K562 (cell line): ENCODE measurements around the gene PSMC3IP. TPM values are rescaled to one million over a fixed set of nuclear protein-coding genes. Genes with fewer than 3 reads are reported as not detected.

Source experiments
- FOXA3 ChIP-seq, 2 experiments: fragments of 450-650 bp in 1 of 2; sonication (generic) in 1 of 2; formaldehyde crosslinking; IDR thresholded peaks in 1 of 2; conservative IDR thresholded peaks in 1 of 2; 2 replicates each; pipeline versions ENCODE4 v1.4.0 to v1.8.0; 2020 to 2022; ENCODE audit warnings: mild to moderate bottlenecking in 2 of 2, missing genetic modification reagents in 1 of 2
- FOXK2 ChIP-seq, 2 experiments: fragments of 450-650 bp; IDR thresholded peaks in 1 of 2; conservative IDR thresholded peaks in 1 of 2; 2 replicates each; pipeline ENCODE4 v1.6.1; 2016; ENCODE audit warnings: low read depth in 2 of 2, mild to moderate bottlenecking in 1 of 2
- GABPB1 ChIP-seq: sonication (generic); formaldehyde crosslinking; IDR thresholded peaks from 2 replicates; pipeline ENCODE4 v1.8.0; 2022; ENCODE audit warnings: mild to moderate bottlenecking, missing genetic modification reagents
- KLF16 ChIP-seq: IDR thresholded peaks from 2 replicates; pipeline ENCODE4 v1.6.1; 2016; ENCODE audit warnings: antibody characterized with exemption
- NCOA1 ChIP-seq: fragments of 450-650 bp; IDR thresholded peaks from 2 replicates; pipeline ENCODE4 v1.6.1; 2016; ENCODE audit warnings: low read depth
- NCOR1 ChIP-seq: fragments of 450-650 bp; IDR thresholded peaks from 2 replicates; pipeline ENCODE4 v1.6.1; 2016; ENCODE audit warnings: mild to moderate bottlenecking, moderate library complexity
- SMAD2 ChIP-seq: fragments of 150-350 bp; IDR thresholded peaks from 2 replicates; pipeline ENCODE4 v1.6.1; 2014; ENCODE audit warnings: low read depth, mild to moderate bottlenecking, low read length
- TRIM28 ChIP-seq: fragments of 450-650 bp; IDR thresholded peaks from 2 replicates; pipeline ENCODE4 v1.6.1; 2017
- ZBTB7A ChIP-seq: IDR thresholded peaks from 2 replicates; pipeline ENCODE4 v1.6.1; 2011; ENCODE audit warnings: low read depth, mild to moderate bottlenecking, low read length, moderate library complexity, borderline replicate concordance; ENCODE audit not compliant: control insufficient read depth
- ZNF224 ChIP-seq: sonication (generic); formaldehyde crosslinking; IDR thresholded peaks from 2 replicates; pipeline ENCODE4 v1.8.0; 2022; ENCODE audit warnings: mild to moderate bottlenecking, missing genetic modification reagents
- ZNF354B ChIP-seq: fragments of 250-450 bp; sonication (Bioruptor Pico); IDR thresholded peaks from 2 replicates; pipeline ENCODE4 v1.4.0; 2020
- ZZZ3 ChIP-seq: fragments of 450-650 bp; IDR thresholded peaks from 2 replicates; pipeline ENCODE4 v1.6.1; 2016; ENCODE audit warnings: antibody characterized with exemption, mild to moderate bottlenecking, moderate library complexity
- polyA plus RNA-seq, 8 experiments: library from polyadenylated mRNA; depleted of rRNA in 4 of 8; stranded (reverse) in 5 of 8; unstranded in 3 of 8; fragments of >200 nt; fragmentation: Nextera tagmentation in 2 of 8; fragmentation: Illumina TruSeq in 1 of 8; extraction: Ambion mirVana in 2 of 8; extraction: Trizol in 1 of 8; gene quantifications; 2 replicates each; pipeline versions ENCODE4 v1.2.1 to v1.2.3, GENCODE V29; 2011 to 2014; ENCODE audit warnings: inconsistent platforms in 1 of 8, missing spikeins in 1 of 8
- total RNA-seq, 7 experiments: library from RNA; depleted of rRNA in 6 of 7; stranded (reverse); fragments of >200 nt in 6 of 7; fragmentation: Illumina TruSeq in 2 of 7; extraction: Trizol in 2 of 7; gene quantifications; 2 replicates each; pipeline versions ENCODE4 v1.2.1 to v1.2.3, GENCODE V29; 2011 to 2021; ENCODE audit warnings: low replicate concordance in 1 of 7
- TF ChIP-seq, protein P1 (sequence below): sonication (generic); formaldehyde crosslinking; IDR thresholded peaks from 2 replicates; pipeline ENCODE4 v1.8.0; 2022; ENCODE audit warnings: missing genetic modification reagents, mild to moderate bottlenecking, borderline replicate concordance
- TF ChIP-seq, protein P2 (sequence below), 2 experiments: fragments of 450-650 bp; formaldehyde crosslinking in 1 of 2; IDR thresholded peaks; 2 replicates each; pipeline versions ENCODE4 v1.4.0 to v1.6.1; 2014 to 2020; ENCODE audit warnings: mild to moderate bottlenecking in 2 of 2, borderline replicate concordance in 1 of 2, low read depth in 1 of 2
- TF ChIP-seq, protein P3 (sequence below), 2 experiments: fragments of 150-350 bp in 1 of 2; IDR thresholded peaks; 2 replicates each; pipeline ENCODE4 v1.6.1; 2012 to 2016; ENCODE audit warnings: low read depth in 2 of 2, low read length in 2 of 2, mild to moderate bottlenecking in 1 of 2, moderate library complexity in 1 of 2

The PSMC3IP gene
- total and polyA plus RNA-seq, 9 of the 15 experiments (the other 6 are each of a cell fraction or from before 2014, with no cell fraction given), result 13.8 to 65.6 (median 32.8) TPM

DNA sequence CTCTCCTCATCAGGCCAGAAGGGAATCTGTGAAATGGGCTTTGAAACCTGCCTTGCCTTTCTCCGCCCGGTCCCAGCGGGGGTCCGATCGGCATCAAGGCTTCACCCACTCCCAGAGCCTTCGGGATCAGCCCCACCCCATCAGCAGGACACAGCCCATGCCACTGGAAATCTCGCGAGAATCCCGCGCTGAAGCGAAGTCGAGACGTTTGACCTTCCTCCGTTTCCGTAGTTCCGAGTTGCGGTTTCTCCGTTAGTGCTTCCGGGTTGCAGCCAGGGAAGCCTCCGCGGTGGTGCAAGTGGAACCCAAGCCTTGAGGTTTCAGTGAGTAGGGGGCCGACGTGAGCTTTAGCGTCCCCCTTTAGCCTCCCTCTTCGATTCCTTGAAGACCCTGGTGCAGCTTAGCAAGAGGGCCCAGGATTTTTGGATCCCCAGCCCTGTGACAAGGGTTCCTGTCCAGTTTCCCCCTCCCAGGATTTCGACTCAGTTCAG lies 15.6 kb downstream of the PSMC3IP start, which contains the start of gene COASY (continued):
- TF ChIP-seq TRIM28 (0 out of 2 replicates have a peak, but pooled peaks have one; percentile 2), KLF16 (peak; percentile 82), FOXK2 (conservative IDR thresholded peaks at IDR 0.05 in 1 of 2, IDR thresholded peaks at IDR 0.05 in 1 of 2; ENCODE audit: low read depth in 2 of 2) (peak; percentile 21 to 60; a peak in 2 of 4 replicates), ZNF224 (CRISPR knock-in tag) (no peak), SMAD2 (no peak), ZBTB7A (no peak), ZNF354B (CRISPR knock-in tag) (no peak), ZZZ3 (0 out of 2 replicates have a peak, but pooled peaks have one; percentile 33), FOXA3 (CRISPR knock-in tag; conservative IDR thresholded peaks at IDR 0.05 in 1 of 2, IDR thresholded peaks at IDR 0.05 in 1 of 2) (no peak), NCOA1 (no peak; the same call in 1 of the 2 replicates), GABPB1 (peak; percentile 96), NCOR1 (peak; percentile 35; the same call in 1 of the 2 replicates)
- TF ChIP-seq, protein P1, sequence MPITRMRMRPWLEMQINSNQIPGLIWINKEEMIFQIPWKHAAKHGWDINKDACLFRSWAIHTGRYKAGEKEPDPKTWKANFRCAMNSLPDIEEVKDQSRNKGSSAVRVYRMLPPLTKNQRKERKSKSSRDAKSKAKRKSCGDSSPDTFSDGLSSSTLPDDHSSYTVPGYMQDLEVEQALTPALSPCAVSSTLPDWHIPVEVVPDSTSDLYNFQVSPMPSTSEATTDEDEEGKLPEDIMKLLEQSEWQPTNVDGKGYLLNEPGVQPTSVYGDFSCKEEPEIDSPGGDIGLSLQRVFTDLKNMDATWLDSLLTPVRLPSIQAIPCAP, result no peak
- TF ChIP-seq, protein P2, sequence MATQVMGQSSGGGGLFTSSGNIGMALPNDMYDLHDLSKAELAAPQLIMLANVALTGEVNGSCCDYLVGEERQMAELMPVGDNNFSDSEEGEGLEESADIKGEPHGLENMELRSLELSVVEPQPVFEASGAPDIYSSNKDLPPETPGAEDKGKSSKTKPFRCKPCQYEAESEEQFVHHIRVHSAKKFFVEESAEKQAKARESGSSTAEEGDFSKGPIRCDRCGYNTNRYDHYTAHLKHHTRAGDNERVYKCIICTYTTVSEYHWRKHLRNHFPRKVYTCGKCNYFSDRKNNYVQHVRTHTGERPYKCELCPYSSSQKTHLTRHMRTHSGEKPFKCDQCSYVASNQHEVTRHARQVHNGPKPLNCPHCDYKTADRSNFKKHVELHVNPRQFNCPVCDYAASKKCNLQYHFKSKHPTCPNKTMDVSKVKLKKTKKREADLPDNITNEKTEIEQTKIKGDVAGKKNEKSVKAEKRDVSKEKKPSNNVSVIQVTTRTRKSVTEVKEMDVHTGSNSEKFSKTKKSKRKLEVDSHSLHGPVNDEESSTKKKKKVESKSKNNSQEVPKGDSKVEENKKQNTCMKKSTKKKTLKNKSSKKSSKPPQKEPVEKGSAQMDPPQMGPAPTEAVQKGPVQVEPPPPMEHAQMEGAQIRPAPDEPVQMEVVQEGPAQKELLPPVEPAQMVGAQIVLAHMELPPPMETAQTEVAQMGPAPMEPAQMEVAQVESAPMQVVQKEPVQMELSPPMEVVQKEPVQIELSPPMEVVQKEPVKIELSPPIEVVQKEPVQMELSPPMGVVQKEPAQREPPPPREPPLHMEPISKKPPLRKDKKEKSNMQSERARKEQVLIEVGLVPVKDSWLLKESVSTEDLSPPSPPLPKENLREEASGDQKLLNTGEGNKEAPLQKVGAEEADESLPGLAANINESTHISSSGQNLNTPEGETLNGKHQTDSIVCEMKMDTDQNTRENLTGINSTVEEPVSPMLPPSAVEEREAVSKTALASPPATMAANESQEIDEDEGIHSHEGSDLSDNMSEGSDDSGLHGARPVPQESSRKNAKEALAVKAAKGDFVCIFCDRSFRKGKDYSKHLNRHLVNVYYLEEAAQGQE (IDR thresholded peaks at IDR 0.05; ENCODE audit: borderline replicate concordance), result no peak
- TF ChIP-seq, protein P2 (CRISPR knock-in tag; IDR thresholded peaks at IDR 0.05; ENCODE audit: low read depth), result no peak
- TF ChIP-seq, protein P3, sequence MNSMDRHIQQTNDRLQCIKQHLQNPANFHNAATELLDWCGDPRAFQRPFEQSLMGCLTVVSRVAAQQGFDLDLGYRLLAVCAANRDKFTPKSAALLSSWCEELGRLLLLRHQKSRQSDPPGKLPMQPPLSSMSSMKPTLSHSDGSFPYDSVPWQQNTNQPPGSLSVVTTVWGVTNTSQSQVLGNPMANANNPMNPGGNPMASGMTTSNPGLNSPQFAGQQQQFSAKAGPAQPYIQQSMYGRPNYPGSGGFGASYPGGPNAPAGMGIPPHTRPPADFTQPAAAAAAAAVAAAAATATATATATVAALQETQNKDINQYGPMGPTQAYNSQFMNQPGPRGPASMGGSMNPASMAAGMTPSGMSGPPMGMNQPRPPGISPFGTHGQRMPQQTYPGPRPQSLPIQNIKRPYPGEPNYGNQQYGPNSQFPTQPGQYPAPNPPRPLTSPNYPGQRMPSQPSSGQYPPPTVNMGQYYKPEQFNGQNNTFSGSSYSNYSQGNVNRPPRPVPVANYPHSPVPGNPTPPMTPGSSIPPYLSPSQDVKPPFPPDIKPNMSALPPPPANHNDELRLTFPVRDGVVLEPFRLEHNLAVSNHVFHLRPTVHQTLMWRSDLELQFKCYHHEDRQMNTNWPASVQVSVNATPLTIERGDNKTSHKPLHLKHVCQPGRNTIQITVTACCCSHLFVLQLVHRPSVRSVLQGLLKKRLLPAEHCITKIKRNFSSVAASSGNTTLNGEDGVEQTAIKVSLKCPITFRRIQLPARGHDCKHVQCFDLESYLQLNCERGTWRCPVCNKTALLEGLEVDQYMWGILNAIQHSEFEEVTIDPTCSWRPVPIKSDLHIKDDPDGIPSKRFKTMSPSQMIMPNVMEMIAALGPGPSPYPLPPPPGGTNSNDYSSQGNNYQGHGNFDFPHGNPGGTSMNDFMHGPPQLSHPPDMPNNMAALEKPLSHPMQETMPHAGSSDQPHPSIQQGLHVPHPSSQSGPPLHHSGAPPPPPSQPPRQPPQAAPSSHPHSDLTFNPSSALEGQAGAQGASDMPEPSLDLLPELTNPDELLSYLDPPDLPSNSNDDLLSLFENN (IDR thresholded peaks at IDR 0.05; ENCODE audit: low read depth in 2 of 2, low read length in 2 of 2), result 0 out of 4 replicates have a peak, but pooled peaks of 1 of the 2 experiments have one; percentile 21
